GM19238 (cell line): Measurements from ENCODE around the gene YWHAQ.
"Not testable (repeated sequence)": the region's sequence is repeated elsewhere in the genome, so short reads cannot be mapped to it uniquely, and the experiment has no call there.

Experiments
- DNase-seq: peaks from one replicate; pipeline ENCODE4 v3.0.0; 2011; ENCODE audit warnings: low spot score; ENCODE audit not compliant: insufficient read length

Gene YWHAQ

DNA sequence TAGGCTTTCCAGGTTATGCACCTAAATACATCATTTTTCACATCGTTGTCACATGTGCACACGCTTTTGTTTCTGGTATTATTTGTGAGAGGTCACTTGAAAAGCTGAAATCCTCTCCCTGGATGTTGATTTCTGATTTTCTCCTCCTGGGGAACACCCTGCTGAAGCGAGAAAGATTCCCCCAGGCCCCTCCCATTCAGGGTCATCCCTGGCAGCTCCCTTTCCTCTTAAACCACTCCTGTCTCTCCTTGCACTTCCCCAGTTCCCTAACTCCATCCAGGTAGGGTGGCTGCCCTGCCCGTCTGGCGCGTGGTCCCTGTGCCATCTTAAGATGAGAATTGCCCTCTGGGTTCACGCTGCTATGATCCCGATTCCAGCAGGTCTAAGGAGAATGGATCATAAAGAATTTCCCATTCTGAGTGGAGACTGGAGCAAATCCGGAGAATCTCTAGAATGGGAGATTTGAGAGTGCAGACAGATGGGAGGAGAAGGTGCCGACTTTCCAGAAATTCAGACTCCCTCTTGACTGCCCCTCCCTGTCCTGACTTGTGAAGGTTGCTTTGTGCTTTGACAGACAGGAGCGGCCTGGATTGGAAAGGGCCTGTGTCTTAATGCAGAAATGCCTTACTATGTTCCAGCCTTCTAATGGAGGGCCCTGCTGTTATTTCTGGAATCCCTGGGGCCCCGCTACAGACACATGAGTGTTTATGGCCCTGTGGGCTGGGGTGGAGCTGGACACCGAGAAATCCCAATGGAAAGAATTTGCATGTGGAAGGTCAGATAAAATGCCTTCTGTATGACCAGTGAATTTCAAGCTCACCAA lies 1.3 kb upstream of the YWHAQ start:
- DNase-seq = no peak

DNA sequence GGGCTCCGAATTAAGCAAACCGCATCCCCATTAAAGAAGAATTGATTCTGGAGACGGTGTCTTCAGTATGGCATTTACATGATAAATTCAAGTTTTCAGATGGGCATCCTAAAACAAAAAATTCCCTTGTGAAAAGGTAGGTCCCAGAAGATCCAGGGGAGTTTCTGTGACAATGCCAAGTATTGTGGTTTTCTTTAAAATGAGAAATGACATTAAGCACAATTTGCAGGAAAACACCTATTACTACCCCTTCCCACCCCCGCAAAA lies 689 bp upstream of the YWHAQ start:
- DNase-seq = no peak

GRCh38 chr2:9630117-9630735 lies 571 bp downstream of the YWHAQ start:
- peak; percentile 72 for DNase-seq

GRCh38 chr2:9629222-9630116 lies 1.3 kb downstream of the YWHAQ start:
- DNase-seq = no peak

DNA sequence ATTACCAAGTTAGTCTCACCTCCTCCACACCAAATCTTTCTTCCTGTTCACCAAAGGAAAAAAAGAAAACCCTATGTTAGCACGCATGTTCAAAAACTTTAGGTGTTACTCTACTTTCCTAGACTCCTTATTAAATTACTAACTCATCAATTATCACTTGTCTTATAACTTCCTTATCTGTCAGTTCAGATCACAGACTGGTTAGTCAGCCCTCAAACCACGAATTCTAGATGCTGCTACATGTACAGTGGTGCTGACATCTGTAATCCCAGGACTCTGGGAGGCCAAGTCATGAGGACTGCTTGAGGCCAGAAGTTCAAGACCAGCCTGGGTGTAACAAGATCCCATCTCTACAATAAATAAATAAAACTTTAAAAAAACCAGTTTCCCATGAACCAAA lies 3.5 kb downstream of the YWHAQ start:
- DNase-seq = no peak

DNA sequence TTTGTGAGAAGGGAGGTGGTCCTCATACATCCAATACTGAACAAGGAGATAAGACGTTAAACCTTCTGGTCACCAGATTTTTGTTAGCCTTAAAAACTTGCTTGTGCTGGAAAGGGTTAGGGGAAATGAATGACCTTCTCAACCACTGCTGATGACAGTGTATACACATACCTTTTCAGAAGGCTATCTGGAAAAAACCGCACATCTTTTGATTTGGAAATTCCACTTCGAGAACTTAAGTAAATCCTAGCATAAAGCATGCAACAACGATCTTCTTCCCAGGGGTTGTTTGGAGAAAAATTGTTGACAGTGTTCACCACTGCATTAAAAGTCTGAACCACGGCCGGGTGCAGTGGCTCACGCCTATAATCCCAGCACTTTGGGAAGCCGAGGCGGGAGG lies 7.6 kb downstream of the YWHAQ start:
- no peak for DNase-seq

GRCh38 chr2:9621655-9622054 lies 9.1 kb downstream of the YWHAQ start:
- DNase-seq = not testable (repeated sequence)

DNA sequence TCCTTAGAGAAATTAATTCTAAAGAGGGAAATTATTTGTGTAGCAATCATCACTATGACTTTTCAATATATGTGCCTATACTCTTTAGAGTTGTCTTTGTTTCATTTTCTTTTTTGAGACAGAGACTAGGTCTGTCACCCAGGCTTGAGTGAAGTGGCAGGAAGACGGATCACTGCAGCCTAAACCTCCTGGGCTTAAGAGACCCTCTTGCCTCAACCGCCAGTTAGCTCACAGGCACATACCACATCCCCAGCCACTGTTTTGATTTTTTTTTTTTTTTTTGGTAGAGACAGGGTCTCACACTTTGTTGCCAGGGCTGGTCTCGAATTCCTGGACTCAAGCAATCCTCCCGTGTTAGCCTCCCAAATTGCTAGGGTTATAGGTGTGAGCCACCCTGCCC lies 12.4 kb downstream of the YWHAQ start:
- no peak for DNase-seq

- no peak for DNase-seq
Observed at GRCh38 chr2:9617749-9618148, 13.0 kb downstream of the YWHAQ start.

DNA sequence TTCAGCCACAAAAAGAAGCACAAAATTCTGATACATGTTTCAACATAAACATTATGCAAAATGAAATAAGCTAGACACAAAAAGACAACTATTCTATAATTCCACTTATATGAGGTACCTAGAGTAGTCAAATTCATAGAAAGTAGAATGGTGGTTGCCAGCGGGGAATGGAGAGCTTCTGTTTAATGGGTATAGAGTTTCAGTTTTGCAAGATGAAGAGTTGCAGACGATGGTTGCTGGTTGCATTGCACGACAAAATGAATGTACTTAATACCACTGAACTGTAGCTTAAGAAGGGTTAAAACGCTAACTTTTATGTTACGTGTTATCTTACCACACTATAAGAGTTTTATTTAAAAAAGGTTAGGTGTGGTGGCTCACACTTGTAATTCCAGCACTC lies 13.5 kb downstream of the YWHAQ start:
- no peak for DNase-seq

DNA sequence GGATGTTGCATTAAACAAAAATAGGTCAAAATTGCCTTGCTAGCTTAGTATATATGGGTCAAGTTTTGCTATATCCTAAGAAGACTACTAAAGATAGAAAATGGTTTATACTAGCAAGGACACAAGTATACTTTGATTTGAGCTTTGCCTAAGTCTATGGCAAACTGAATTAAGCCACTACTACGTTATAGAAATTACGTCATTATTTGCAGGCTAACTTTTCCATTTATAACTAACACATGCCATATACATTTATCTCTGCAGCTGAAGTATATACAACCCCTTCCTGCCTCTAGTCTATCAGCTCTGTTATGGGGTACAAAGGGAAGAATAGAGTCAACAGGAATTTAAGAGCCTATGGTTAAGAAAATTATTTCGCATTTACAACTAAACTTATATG lies 16.2 kb downstream of the YWHAQ start:
- DNase-seq = no peak

DNA sequence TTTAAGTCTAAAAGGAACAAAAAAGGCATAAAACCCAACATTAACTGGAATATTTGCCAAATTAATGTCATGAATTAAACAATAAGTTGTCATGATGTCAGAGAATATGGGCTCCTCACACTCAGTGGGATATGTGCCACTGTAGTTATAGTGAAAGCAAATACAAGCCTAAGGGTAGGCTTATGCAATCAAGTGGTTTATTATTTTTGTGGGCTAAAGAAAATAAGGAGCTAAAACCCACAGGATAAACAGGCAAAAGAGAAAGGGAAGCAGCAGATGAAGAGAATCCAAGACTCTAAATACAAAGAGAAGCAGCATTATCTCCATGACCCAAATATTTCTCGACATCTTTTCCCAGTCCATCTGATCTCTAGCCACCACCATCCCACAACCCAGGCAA lies 17.5 kb downstream of the YWHAQ start:
- DNase-seq = no peak

- DNase-seq = not testable (repeated sequence)
Observed at GRCh38 chr2:9611549-9611912, 19.3 kb downstream of the YWHAQ start.

- no peak for DNase-seq
Observed at GRCh38 chr2:9610781-9611548, 19.8 kb downstream of the YWHAQ start.

- not testable (repeated sequence) for DNase-seq
Observed at GRCh38 chr2:9608491-9608890, 22.3 kb downstream of the YWHAQ start.

- DNase-seq = no peak
Observed at GRCh38 chr2:9602412-9602811, 28.4 kb downstream of the YWHAQ start.

DNA sequence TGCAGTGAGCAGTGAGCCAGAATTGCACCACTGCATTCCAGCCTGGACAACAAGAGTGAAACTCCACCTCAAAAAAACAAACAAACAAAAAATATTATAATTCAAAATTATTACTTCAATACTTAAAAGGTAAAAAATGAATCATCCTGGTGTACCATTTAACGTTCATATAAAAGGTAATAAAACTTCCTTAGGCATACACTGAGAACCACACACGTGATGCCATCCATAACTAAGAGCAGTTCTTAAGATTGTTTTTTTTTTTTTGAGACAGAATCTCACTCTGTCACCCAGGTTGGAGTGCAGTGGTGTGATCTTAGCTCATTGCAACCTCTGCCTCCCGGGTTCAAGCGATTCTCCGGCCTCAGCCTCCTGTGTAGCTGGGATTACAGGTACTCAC lies 29.4 kb downstream of the YWHAQ start:
- DNase-seq = no peak

DNA sequence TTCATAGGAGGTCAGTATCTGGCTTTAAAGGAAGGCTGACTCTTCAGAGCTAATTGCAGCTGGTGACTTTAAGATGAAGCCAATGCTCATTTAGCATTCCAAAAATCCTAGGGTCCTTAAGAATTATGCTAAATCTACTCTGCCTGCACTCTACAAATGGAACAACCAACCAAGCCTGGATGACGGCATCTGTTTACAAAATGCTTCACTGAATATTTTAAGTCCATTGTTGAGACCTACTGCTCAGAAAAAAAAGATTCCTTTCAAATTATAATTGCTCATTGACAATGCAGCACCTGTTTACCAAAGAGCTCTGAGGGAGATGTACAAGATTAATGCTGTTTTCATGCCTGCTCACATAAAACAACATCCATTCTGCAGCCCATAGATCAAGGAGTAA lies 31.4 kb downstream of the YWHAQ start:
- DNase-seq = no peak

DNA sequence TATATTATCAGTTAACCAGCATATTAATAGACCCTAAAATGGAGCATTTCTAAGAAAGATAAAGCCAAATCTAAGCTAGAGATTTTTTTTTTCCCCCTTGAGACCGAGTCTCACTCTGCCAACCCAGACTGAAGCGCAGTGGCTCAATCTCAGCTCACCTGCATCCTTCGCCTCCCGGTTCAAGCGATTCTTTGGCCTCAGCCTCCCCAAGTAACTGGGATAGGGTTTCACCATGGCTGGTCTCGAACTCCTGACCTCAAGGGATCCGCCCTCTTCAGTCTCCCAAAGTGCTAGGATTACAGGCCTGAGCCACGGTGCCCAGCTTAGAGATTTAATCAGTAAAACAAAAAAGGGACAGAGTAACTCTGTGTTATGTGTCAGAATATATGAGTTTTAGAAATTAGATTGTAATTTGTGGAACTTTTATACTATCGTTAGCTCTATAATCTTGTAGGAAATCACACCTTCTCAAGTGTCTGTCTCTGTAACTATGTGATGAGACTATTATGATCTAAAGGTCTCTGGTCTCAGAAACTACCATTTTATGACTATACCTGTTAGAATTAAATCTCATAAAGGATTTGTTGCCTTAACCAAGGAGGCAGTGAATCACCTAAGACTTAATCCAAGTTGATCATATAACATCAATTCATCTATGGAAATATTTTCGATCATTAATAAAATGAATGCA lies 34.0 kb downstream of the YWHAQ start:
- DNase-seq = no peak

- no peak for DNase-seq
Observed at GRCh38 chr2:9595746-9596145, 35.1 kb downstream of the YWHAQ start.

- not testable (repeated sequence) for DNase-seq
Observed at GRCh38 chr2:9595256-9595655, 35.5 kb downstream of the YWHAQ start.
